ENCODE results near the gene UTP11. TPM values are rescaled to one million over a fixed set of nuclear protein-coding genes. Genes with fewer than 3 reads are reported as not detected.
A peak's percentile ranks its signal among the peaks of the same experiment; 100 is the strongest.

Gene UTP11
- total and polyA plus RNA-seq, 11 donors: 30.7 to 51.6 (median 36.5) TPM

- intact Hi-C loops (cut with DNase I): loop anchor here in 1 of 10 donors (10.0 kb wide), 1 partner anchor 836 kb away; no protein-coding TSS in a partner anchor
Measured at GRCh38 chr1:37998913-37999429, 13.6 kb upstream of the UTP11 start.

GRCh38 chr1:37999430-38000232 lies 12.9 kb upstream of the UTP11 start:
- WGBS, 4 donors: 26 to 38% (median 32%) methylated on average over 9 of the region's 9 CpGs
- TF ChIP-seq POLR2A (IDR thresholded peaks at IDR 0.05): no peak
- no peak for TF ChIP-seq CTCF (IDR thresholded peaks at IDR 0.05)
- Histone ChIP-seq H3K4me1 (peaks cover 14 to 96% (median 75%) of the 10 kb centered on the region in 12 donors), H3K27ac (peak overlapping the region; percentile 64 to 97 (median 92)), H3K36me3 (peaks cover 0 to 23% (median 17%) of the 10 kb centered on the region in 9 donors), H3K27me3 (peaks cover 0 to 3% (median 0%) of the 10 kb centered on the region in 9 donors), H3K9me3 (no peaks in the 10 kb centered on the region), H3K4me3 (peak overlapping the region in 8 of 12 donors; percentile 12 to 38 (median 25))
- DNase-seq: peak; percentile 76 to 84 (median 78)
- intact Hi-C loops (cut with DNase I): loop anchor here in 1 of 10 donors (10.0 kb wide), 1 partner anchor 835 kb away; no protein-coding TSS in a partner anchor
- ATAC-seq: peak; percentile 17 to 72 (median 48)

More at GRCh38 chr1:37998913-37999429, 13.6 kb upstream of the UTP11 start:
- Histone ChIP-seq H3K36me3 (peaks cover 0 to 23% (median 17%) of the 10 kb centered on the region in 9 donors), H3K27me3 (peaks cover 0 to 3% (median 0%) of the 10 kb centered on the region in 9 donors), H3K9me3 (no peaks in the 10 kb centered on the region), H3K4me3 (peak overlapping the region in 5 of 12 donors; percentile 13 to 38 (median 31)), H3K4me1 (peaks cover 14 to 93% (median 72%) of the 10 kb centered on the region in 12 donors), H3K27ac (peak overlapping the region; percentile 64 to 97 (median 92))
- DNase-seq (peak in 1 of 5 donors; percentile 54), ATAC-seq (no peak)
- no peak for TF ChIP-seq CTCF (IDR thresholded peaks at IDR 0.05)
- TF ChIP-seq POLR2A (IDR thresholded peaks at IDR 0.05): no peak
- WGBS, 4 donors: 60 to 82% (median 66%) methylated on average over 12 to 16 of the region's 16 CpGs

- Histone ChIP-seq H3K9me3 (no peaks in the 10 kb centered on the region), H3K27ac (peak overlapping the region; percentile 64 to 97 (median 92)), H3K4me1 (peaks cover 14 to 92% (median 75%) of the 10 kb centered on the region in 12 donors), H3K36me3 (peaks cover 0 to 23% (median 17%) of the 10 kb centered on the region in 9 donors), H3K4me3 (peak overlapping the region in 9 of 12 donors; percentile 8 to 38 (median 22)), H3K27me3 (peaks cover 0 to 3% (median 0%) of the 10 kb centered on the region in 9 donors)
- intact Hi-C loops (cut with DNase I): no loop called here
- no peak for ATAC-seq
- TF ChIP-seq POLR2A (IDR thresholded peaks at IDR 0.05) (no peak), CTCF (IDR thresholded peaks at IDR 0.05) (no peak)
- WGBS, 4 donors: 29 to 61% (median 42%) methylated on average over 2 of the region's 2 CpGs
- no peak for DNase-seq
Measured at GRCh38 chr1:38000233-38000528, 12.4 kb upstream of the UTP11 start.

Measured in heart left ventricle (tissue), 16 donors.